Mesendoderm (in vitro differentiated cells): ENCODE results near the gene DOP1B.
"Not testable (repeated sequence)": the region's sequence is repeated elsewhere in the genome, so short reads cannot be mapped to it uniquely, and the experiment has no call there.

Experiments used
- DNase-seq: peaks from one replicate; pipeline ENCODE4 v3.0.0; 2013
- H2AK5ac ChIP-seq: 2 replicates; pipeline ENCODE4 v1.6.1; 2013; ENCODE audit warnings: low read length, inconsistent platforms
- H2BK120ac ChIP-seq: 2 replicates; pipeline ENCODE4 v1.6.1; 2013; ENCODE audit warnings: low read depth, mild to moderate bottlenecking, low read length, moderate library complexity, mixed read lengths
- H2BK15ac ChIP-seq: replicated peaks from 2 replicates; pipeline ENCODE4 v1.6.1; 2013; ENCODE audit warnings: low read depth, mild to moderate bottlenecking, moderate library complexity
- H2BK5ac ChIP-seq: 2 replicates; pipeline ENCODE4 v1.6.1; 2013; ENCODE audit warnings: low read length, inconsistent platforms
- H3K18ac ChIP-seq: 2 replicates; pipeline ENCODE4 v1.6.1; 2013; ENCODE audit warnings: mild to moderate bottlenecking, low read length, mixed read lengths
- H3K23ac ChIP-seq: one replicate; pipeline ENCODE4 v1.6.1; 2013; ENCODE audit warnings: low read length
- H3K27ac ChIP-seq: 2 replicates; pipeline ENCODE4 v1.5.1; 2013; ENCODE audit warnings: low read depth, mild to moderate bottlenecking, inconsistent platforms, low read length, moderate library complexity
- H3K27me3 ChIP-seq: 2 replicates; pipeline ENCODE4 v1.6.1; 2013; ENCODE audit warnings: low read length, control low read depth, mild to moderate bottlenecking, inconsistent platforms; ENCODE audit not compliant: insufficient read depth, poor library complexity
- H3K36me3 ChIP-seq: 2 replicates; pipeline ENCODE4 v1.6.1; 2013; ENCODE audit warnings: low read length, inconsistent platforms; ENCODE audit not compliant: control insufficient read depth, insufficient read depth
- H3K4ac ChIP-seq: one replicate; pipeline ENCODE4 v1.6.1; 2013; ENCODE audit warnings: low read depth, mild to moderate bottlenecking, low read length, moderate library complexity
- H3K4me1 ChIP-seq: 2 replicates; pipeline ENCODE4 v1.6.1; 2013; ENCODE audit warnings: low read depth, low read length, inconsistent platforms; ENCODE audit not compliant: control insufficient read depth
- H3K4me2 ChIP-seq: 2 replicates; pipeline ENCODE4 v1.6.1; 2013; ENCODE audit warnings: low read length
- H3K4me3 ChIP-seq: 2 replicates; pipeline ENCODE4 v1.5.1; 2013; ENCODE audit warnings: mild to moderate bottlenecking, low read length
- H3K56ac ChIP-seq: one replicate; pipeline ENCODE4 v1.6.1; 2013; ENCODE audit warnings: low read length
- H3K79me1 ChIP-seq: 2 replicates; pipeline ENCODE4 v1.6.1; 2013; ENCODE audit warnings: low read length, inconsistent platforms
- H3K79me2 ChIP-seq: 2 replicates; pipeline ENCODE4 v1.6.1; 2013; ENCODE audit warnings: mild to moderate bottlenecking, low read length; ENCODE audit not compliant: control insufficient read depth, insufficient read depth
- H3K9ac ChIP-seq: 2 replicates; pipeline ENCODE4 v1.6.1; 2013; ENCODE audit warnings: low read length, inconsistent platforms
- H4K5ac ChIP-seq: one replicate; pipeline ENCODE4 v1.6.1; 2013; ENCODE audit warnings: low read length
- H4K8ac ChIP-seq: one replicate; pipeline ENCODE4 v1.6.1; 2013; ENCODE audit warnings: low read depth, mild to moderate bottlenecking, control low read depth, low read length, moderate library complexity
- WGBS: extraction: QIAGEN DNeasy Blood & Tissue Kit; methylation state at CpG from one replicate; pipeline ENCODE4 v1.1.7; 2013; ENCODE audit warnings: low lambda C conversion rate, missing lambda C conversion rate; ENCODE audit not compliant: insufficient coverage; ENCODE audit errors: extremely low coverage; 5-methylcytosine and 5-hydroxymethylcytosine counted together

DOP1B gene

GRCh38 chr21:36193200-36193599 lies 36.6 kb downstream of the DOP1B start:
- WGBS = no CpG with 5 or more reads among the region's 7 CpGs
- no peak overlapping the region for H4K8ac ChIP-seq
- DNase-seq = peak; percentile 90
- no peaks in the 10 kb centered on the region for H3K4me1 ChIP-seq
- no peak overlapping the region for H3K4me3 ChIP-seq
- H3K9ac ChIP-seq = no peak overlapping the region
- H2BK120ac ChIP-seq = no peak overlapping the region
- H2AK5ac ChIP-seq = no peak overlapping the region
- no peak overlapping the region for H2BK5ac ChIP-seq
- H3K36me3 ChIP-seq = no peaks in the 10 kb centered on the region
- H3K4me2 ChIP-seq = no peak overlapping the region
- H3K27me3 ChIP-seq = no peaks in the 10 kb centered on the region
- no peak overlapping the region for H4K5ac ChIP-seq
- H3K27ac ChIP-seq = no peak overlapping the region
- H2BK15ac ChIP-seq = no peak overlapping the region
- H3K79me2 ChIP-seq = no peaks in the 10 kb centered on the region
- H3K18ac ChIP-seq = no peak overlapping the region
- H3K56ac ChIP-seq = no peak overlapping the region
- H3K23ac ChIP-seq = no peak overlapping the region
- no peak overlapping the region for H3K4ac ChIP-seq
- H3K79me1 ChIP-seq = no peaks in the 10 kb centered on the region

GRCh38 chr21:36194024-36194423 lies 37.4 kb downstream of the DOP1B start:
- no peak for DNase-seq
- Histone ChIP-seq H3K56ac (no peak overlapping the region), H3K4ac (no peak overlapping the region), H2BK120ac (no peak overlapping the region), H3K27me3 (no peaks in the 10 kb centered on the region), H3K4me2 (no peak overlapping the region), H2BK5ac (no peak overlapping the region), H2AK5ac (no peak overlapping the region), H2BK15ac (no peak overlapping the region), H3K9ac (no peak overlapping the region), H3K79me2 (no peaks in the 10 kb centered on the region), H3K4me1 (no peaks in the 10 kb centered on the region), H4K5ac (no peak overlapping the region), H3K27ac (no peak overlapping the region), H3K79me1 (no peaks in the 10 kb centered on the region), H4K8ac (no peak overlapping the region), H3K23ac (no peak overlapping the region), H3K4me3 (no peak overlapping the region), H3K18ac (no peak overlapping the region), H3K36me3 (no peaks in the 10 kb centered on the region)
- no CpG with 5 or more reads among the region's 3 CpGs for WGBS

- WGBS = no CpG with 5 or more reads among the region's 1 CpG
These were observed 39.0 kb downstream of the DOP1B start for GRCh38 chr21:36195613-36196012.

GRCh38 chr21:36199021-36199420 lies 42.4 kb downstream of the DOP1B start:
- H3K9ac ChIP-seq = no peak overlapping the region
- no CpG with 5 or more reads among the region's 9 CpGs for WGBS
- no peak overlapping the region for H2AK5ac ChIP-seq
- H3K4ac ChIP-seq = no peak overlapping the region
- H4K8ac ChIP-seq = no peak overlapping the region
- no peak overlapping the region for H3K4me3 ChIP-seq
- DNase-seq = no peak
- no peak overlapping the region for H2BK5ac ChIP-seq
- no peaks in the 10 kb centered on the region for H3K79me2 ChIP-seq
- no peak overlapping the region for H3K56ac ChIP-seq
- no peaks in the 10 kb centered on the region for H3K36me3 ChIP-seq
- no peak overlapping the region for H4K5ac ChIP-seq
- no peak overlapping the region for H3K4me2 ChIP-seq
- H3K27me3 ChIP-seq = no peaks in the 10 kb centered on the region
- no peak overlapping the region for H2BK120ac ChIP-seq
- no peaks in the 10 kb centered on the region for H3K4me1 ChIP-seq
- no peak overlapping the region for H3K27ac ChIP-seq
- H3K79me1 ChIP-seq = no peaks in the 10 kb centered on the region
- H3K18ac ChIP-seq = no peak overlapping the region
- no peak overlapping the region for H2BK15ac ChIP-seq
- no peak overlapping the region for H3K23ac ChIP-seq

More at GRCh38 chr21:36195613-36196012, 39.0 kb downstream of the DOP1B start:
- Histone ChIP-seq H3K4me3 (no peak overlapping the region), H2BK15ac (no peak overlapping the region), H4K8ac (no peak overlapping the region), H2BK5ac (no peak overlapping the region), H3K27ac (no peak overlapping the region), H3K27me3 (no peaks in the 10 kb centered on the region), H3K4me2 (no peak overlapping the region), H3K18ac (no peak overlapping the region), H4K5ac (no peak overlapping the region), H3K4ac (no peak overlapping the region), H3K23ac (no peak overlapping the region), H3K4me1 (no peaks in the 10 kb centered on the region), H2BK120ac (no peak overlapping the region), H3K56ac (no peak overlapping the region), H3K9ac (no peak overlapping the region), H3K79me2 (no peaks in the 10 kb centered on the region), H3K79me1 (no peaks in the 10 kb centered on the region), H2AK5ac (no peak overlapping the region), H3K36me3 (no peaks in the 10 kb centered on the region)
- DNase-seq = no peak

GRCh38 chr21:36199575-36199974 lies 43.0 kb downstream of the DOP1B start:
- H3K27ac ChIP-seq = not testable (repeated sequence)

GRCh38 chr21:36200081-36200561 lies 43.5 kb downstream of the DOP1B start:
- Histone ChIP-seq H3K18ac (no peak overlapping the region), H3K56ac (no peak overlapping the region), H3K79me2 (no peaks in the 10 kb centered on the region), H3K27ac (no peak overlapping the region), H3K36me3 (no peaks in the 10 kb centered on the region), H3K9ac (no peak overlapping the region), H3K4ac (no peak overlapping the region), H3K4me2 (no peak overlapping the region), H2BK5ac (no peak overlapping the region), H3K23ac (no peak overlapping the region), H3K4me1 (no peaks in the 10 kb centered on the region), H4K5ac (no peak overlapping the region), H2BK15ac (no peak overlapping the region), H2BK120ac (no peak overlapping the region), H3K79me1 (no peaks in the 10 kb centered on the region), H2AK5ac (no peak overlapping the region), H3K27me3 (no peaks in the 10 kb centered on the region), H3K4me3 (no peak overlapping the region), H4K8ac (no peak overlapping the region)
- no CpG with 5 or more reads among the region's 23 CpGs for WGBS
- no peak for DNase-seq

More at GRCh38 chr21:36199575-36199974, 43.0 kb downstream of the DOP1B start:
- not testable (repeated sequence) for H3K56ac ChIP-seq, H3K79me1 ChIP-seq, H2BK120ac ChIP-seq, H4K5ac ChIP-seq, H2AK5ac ChIP-seq, H3K36me3 ChIP-seq, H2BK15ac ChIP-seq, H4K8ac ChIP-seq, H3K18ac ChIP-seq, H2BK5ac ChIP-seq, H3K4ac ChIP-seq, H3K23ac ChIP-seq, H3K27me3 ChIP-seq, H3K4me2 ChIP-seq, H3K79me2 ChIP-seq, H3K4me1 ChIP-seq, H3K9ac ChIP-seq, H3K4me3 ChIP-seq, DNase-seq
- WGBS = no CpG with 5 or more reads among the region's 5 CpGs
